Measurements from ENCODE around the gene CPT1B.
"Not testable (repeated sequence)": the region's sequence is repeated elsewhere in the genome, so short reads cannot be mapped to it uniquely, and the experiment has no call there.

Gene CPT1B

GRCh38 chr22:50609599-50609998, 31.4 kb upstream of the CPT1B start:
- DNase-seq (ENCODE audit: low read depth in 4 of 4, low spot score in 1 of 4) = no peak

GRCh38 chr22:50608996-50609395, 30.8 kb upstream of the CPT1B start:
- no peak for DNase-seq (ENCODE audit: low read depth in 4 of 4, low spot score in 1 of 4)

- not testable (repeated sequence) for DNase-seq (ENCODE audit: low read depth in 4 of 4, low spot score in 1 of 4)
These were observed 30.0 kb upstream of the CPT1B start for GRCh38 chr22:50608058-50608840.

- no peak for DNase-seq (ENCODE audit: low read depth in 4 of 4, low spot score in 1 of 4)
These were observed 29.4 kb upstream of the CPT1B start for GRCh38 chr22:50607659-50608020.

- no peak for DNase-seq (ENCODE audit: low read depth in 4 of 4, low spot score in 1 of 4)
These were observed 28.9 kb upstream of the CPT1B start for GRCh38 chr22:50606946-50607658.

- DNase-seq (ENCODE audit: low read depth in 4 of 4, low spot score in 1 of 4) = no peak
These were observed 28.1 kb upstream of the CPT1B start for GRCh38 chr22:50606165-50606945.

GRCh38 chr22:50605613-50606074, 27.4 kb upstream of the CPT1B start:
- DNase-seq (ENCODE audit: low read depth in 4 of 4, low spot score in 1 of 4) = no peak

GRCh38 chr22:50605002-50605612, 26.9 kb upstream of the CPT1B start:
- DNase-seq (ENCODE audit: low read depth in 4 of 4, low spot score in 1 of 4) = no peak

GRCh38 chr22:50604256-50605001, 26.2 kb upstream of the CPT1B start:
- no peak for DNase-seq (ENCODE audit: low read depth in 4 of 4, low spot score in 1 of 4)

GRCh38 chr22:50603511-50604255, 25.5 kb upstream of the CPT1B start:
- no peak for DNase-seq (ENCODE audit: low read depth in 4 of 4, low spot score in 1 of 4)

- DNase-seq (ENCODE audit: low read depth in 4 of 4, low spot score in 1 of 4) = no peak
These were observed 24.1 kb upstream of the CPT1B start for GRCh38 chr22:50602338-50602700.

- DNase-seq (ENCODE audit: low read depth in 4 of 4, low spot score in 1 of 4) = no peak
These were observed 23.6 kb upstream of the CPT1B start for GRCh38 chr22:50601669-50602337.

- DNase-seq (ENCODE audit: low read depth in 4 of 4, low spot score in 1 of 4) = no peak
These were observed 22.9 kb upstream of the CPT1B start for GRCh38 chr22:50600967-50601668.

- no peak for DNase-seq (ENCODE audit: low read depth in 4 of 4, low spot score in 1 of 4)
These were observed 22.3 kb upstream of the CPT1B start, which contains the start of gene MAPK8IP2 for GRCh38 chr22:50600538-50600937. Gene MAPK8IP2 (plus strand): TSS chr22:50600793. CDS start chr22:50600819, 26 bp downstream.

GRCh38 chr22:50599816-50600455, 21.7 kb upstream of the CPT1B start:
- peak in 3 of 4 experiments; percentile 37 to 46 (median 44) for DNase-seq (ENCODE audit: low read depth in 4 of 4, low spot score in 1 of 4)

- DNase-seq (ENCODE audit: low read depth in 4 of 4, low spot score in 1 of 4) = no peak
These were observed 18.9 kb upstream of the CPT1B start for GRCh38 chr22:50597097-50597496.

GRCh38 chr22:50595189-50595588, 17.0 kb upstream of the CPT1B start:
- no peak for DNase-seq (ENCODE audit: low read depth in 4 of 4, low spot score in 1 of 4)

GRCh38 chr22:50587407-50587806, 9.2 kb upstream of the CPT1B start:
- DNase-seq (ENCODE audit: low read depth in 4 of 4, low spot score in 1 of 4) = no peak
